ENCODE measurements around the gene USP49. TPM values are rescaled to one million over a fixed set of nuclear protein-coding genes. Genes with fewer than 3 reads are reported as not detected.

Gene USP49
- total RNA-seq, 3 donors from 2014 or later (not counting 1 experiment from before 2014, with no cell fraction given): 6.4 to 15.1 (median 11.5) TPM

DNA sequence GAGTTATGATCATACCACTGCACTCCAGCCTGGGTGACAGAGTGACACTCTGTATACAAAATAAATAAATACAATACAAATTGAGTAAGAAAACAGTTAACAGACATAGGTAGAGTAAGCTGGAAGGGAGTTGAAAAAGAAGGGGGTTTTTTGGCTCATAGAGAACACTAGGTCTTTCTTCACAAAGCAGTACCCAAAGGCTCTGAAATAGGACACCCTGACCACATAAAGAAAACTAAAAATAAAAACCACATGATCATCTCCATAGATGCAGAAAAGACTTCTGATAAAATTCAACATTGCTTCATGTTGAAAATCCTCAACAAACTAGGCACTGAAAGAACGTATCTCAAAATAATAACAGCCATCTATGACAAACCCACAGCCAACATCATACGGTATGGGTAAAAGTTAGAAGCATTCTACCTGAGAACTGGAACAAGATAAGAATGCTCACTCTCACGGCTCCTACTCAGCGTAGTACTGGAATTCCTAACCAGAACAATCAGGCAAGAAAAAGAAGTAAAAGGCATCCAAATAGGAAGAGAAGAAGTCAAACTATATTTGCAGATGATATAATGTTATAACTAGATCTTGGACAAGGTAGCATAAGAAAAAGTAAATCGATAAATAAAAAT, 59.0 kb downstream of the USP49 start:
- peak in 1 of 3 donors; percentile 52 for ATAC-seq
- Histone ChIP-seq H3K9me3 (ENCODE audit: control insufficient read depth, insufficient read depth, low read length) (no peaks in the 10 kb centered on the region), H3K27ac (ENCODE audit: low read length) (no peak overlapping the region), H3K4me3 (ENCODE audit: low read length) (no peak overlapping the region), H3K36me3 (ENCODE audit: control insufficient read depth, insufficient read depth, low read length) (no peaks in the 10 kb centered on the region), H3K27me3 (ENCODE audit: control insufficient read depth, insufficient read depth, low read length) (no peaks in the 10 kb centered on the region), H3K4me1 (ENCODE audit: control insufficient read depth, insufficient read depth, low read length) (no peaks in the 10 kb centered on the region)
- Mint-ChIP-seq H3K27me3 (ENCODE audit: low read depth in 2 of 2) (no peaks in the 10 kb centered on the region), H3K4me1 (peaks cover 4 to 10% of the 10 kb centered on the region in 2 donors), H3K4me3 (no peak overlapping the region), H3K36me3 (no peaks in the 10 kb centered on the region), H3K27ac (peak overlapping the region in 1 of 2 donors; percentile 3), H3K9me3 (no peaks in the 10 kb centered on the region)
- TF ChIP-seq CTCF (IDR thresholded peaks at IDR 0.05): no peak
- intact Hi-C loops (cut with micrococcal nuclease): no loop called here
- DNase-seq: no peak
- 20% methylated on average over 1 of the region's 5 CpGs for WGBS (ENCODE audit: insufficient coverage)

DNA sequence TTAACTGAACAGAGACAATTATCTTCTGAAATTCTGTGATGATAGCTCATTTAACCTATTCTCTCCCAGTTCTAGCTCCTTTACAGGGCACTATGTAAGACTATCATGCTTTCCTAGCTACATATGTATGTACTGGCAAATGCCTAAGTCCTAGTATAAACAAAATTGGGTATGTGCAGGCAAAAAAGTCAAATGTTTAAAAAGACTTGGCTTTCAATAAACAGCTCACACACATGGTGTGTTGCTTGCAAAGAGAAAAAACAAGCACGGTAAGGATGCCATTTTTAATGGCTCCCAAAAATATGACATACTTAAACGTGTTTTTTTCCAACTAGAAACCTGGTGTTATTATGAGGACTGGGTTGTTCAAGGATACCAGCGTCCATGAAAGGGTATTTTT, 62.9 kb downstream of the USP49 start:
- Mint-ChIP-seq H3K36me3 (no peaks in the 10 kb centered on the region), H3K4me3 (no peak overlapping the region), H3K9me3 (no peaks in the 10 kb centered on the region), H3K27me3 (ENCODE audit: low read depth in 2 of 2) (no peaks in the 10 kb centered on the region), H3K4me1 (peaks cover 4 to 10% of the 10 kb centered on the region in 2 donors), H3K27ac (no peak overlapping the region)
- H3K9me3 ChIP-seq (ENCODE audit: control insufficient read depth, insufficient read depth, low read length): no peaks in the 10 kb centered on the region
- TF ChIP-seq CTCF (IDR thresholded peaks at IDR 0.05): no peak
- 96% methylated on average over 3 of the region's 3 CpGs for WGBS (ENCODE audit: insufficient coverage)
- no peaks in the 10 kb centered on the region for H3K27me3 ChIP-seq (ENCODE audit: control insufficient read depth, insufficient read depth, low read length)
- H3K27ac ChIP-seq (ENCODE audit: low read length): no peak overlapping the region
- intact Hi-C loops (cut with micrococcal nuclease): no loop called here
- no peaks in the 10 kb centered on the region for H3K4me1 ChIP-seq (ENCODE audit: control insufficient read depth, insufficient read depth, low read length)
- H3K4me3 ChIP-seq (ENCODE audit: low read length): no peak overlapping the region
- ATAC-seq (no peak), DNase-seq (no peak)
- no peaks in the 10 kb centered on the region for H3K36me3 ChIP-seq (ENCODE audit: control insufficient read depth, insufficient read depth, low read length)

DNA sequence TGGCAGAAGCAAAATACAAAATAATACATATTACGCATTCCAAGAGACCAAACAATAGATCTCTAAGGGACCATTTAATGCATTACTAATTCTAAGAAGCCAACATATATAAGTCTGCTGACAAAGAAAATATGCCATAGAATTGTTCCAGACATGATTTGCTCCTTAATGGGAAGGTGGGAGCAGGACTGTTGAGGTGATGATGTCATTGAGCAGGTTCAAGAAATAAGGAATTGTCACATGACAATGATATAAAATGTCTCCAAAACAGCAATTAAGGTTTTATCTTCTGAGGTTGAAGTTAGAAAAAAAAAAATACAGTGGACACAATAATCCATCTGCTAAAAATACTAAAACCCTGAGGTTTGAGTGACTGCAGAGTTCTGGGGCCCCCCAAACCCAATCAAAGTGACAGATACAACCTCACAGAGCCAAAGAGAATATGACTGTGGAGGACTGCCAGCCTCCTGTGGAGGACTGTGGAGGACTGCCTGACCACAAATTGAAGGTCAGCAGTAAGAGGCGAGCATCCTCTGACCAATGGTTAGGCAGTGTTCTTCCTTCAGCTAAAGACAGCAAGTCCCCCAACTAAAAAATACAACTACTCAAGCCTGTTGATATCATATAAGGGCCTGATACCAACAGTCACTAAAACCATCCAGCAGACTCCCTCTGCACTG, 68.7 kb downstream of the USP49 start:
- no peak for ATAC-seq
- H3K9me3 ChIP-seq (ENCODE audit: control insufficient read depth, insufficient read depth, low read length): no peaks in the 10 kb centered on the region

More for the DNA sequence above, 68.7 kb downstream of the USP49 start:
- H3K36me3 Mint-ChIP-seq: no peaks in the 10 kb centered on the region
- no peaks in the 10 kb centered on the region for H3K27me3 Mint-ChIP-seq (ENCODE audit: low read depth in 2 of 2)
- 82% methylated on average over 1 of the region's 2 CpGs for WGBS (ENCODE audit: insufficient coverage)
- H3K4me1 ChIP-seq (ENCODE audit: control insufficient read depth, insufficient read depth, low read length): no peaks in the 10 kb centered on the region
- no peak overlapping the region for H3K4me3 Mint-ChIP-seq
- no peak overlapping the region for H3K27ac ChIP-seq (ENCODE audit: low read length)
- intact Hi-C loops (cut with micrococcal nuclease): no loop called here
- H3K27me3 ChIP-seq (ENCODE audit: control insufficient read depth, insufficient read depth, low read length): no peaks in the 10 kb centered on the region
- no peaks in the 10 kb centered on the region for H3K36me3 ChIP-seq (ENCODE audit: control insufficient read depth, insufficient read depth, low read length)
- H3K9me3 Mint-ChIP-seq: no peaks in the 10 kb centered on the region
- no peaks in the 10 kb centered on the region for H3K4me1 Mint-ChIP-seq
- H3K4me3 ChIP-seq (ENCODE audit: low read length): no peak overlapping the region
- TF ChIP-seq CTCF (IDR thresholded peaks at IDR 0.05): no peak
- no peak overlapping the region for H3K27ac Mint-ChIP-seq
- DNase-seq: no peak

Measured in natural killer cell (primary cell).